Measurements from ENCODE around the gene EFCAB5. TPM values are rescaled to one million over a fixed set of nuclear protein-coding genes. Genes with fewer than 3 reads are reported as not detected.

Gene EFCAB5
- total and polyA plus RNA-seq, 2 experiments from 2014 or later: 0.68 TPM; not detected in 1

DNA sequence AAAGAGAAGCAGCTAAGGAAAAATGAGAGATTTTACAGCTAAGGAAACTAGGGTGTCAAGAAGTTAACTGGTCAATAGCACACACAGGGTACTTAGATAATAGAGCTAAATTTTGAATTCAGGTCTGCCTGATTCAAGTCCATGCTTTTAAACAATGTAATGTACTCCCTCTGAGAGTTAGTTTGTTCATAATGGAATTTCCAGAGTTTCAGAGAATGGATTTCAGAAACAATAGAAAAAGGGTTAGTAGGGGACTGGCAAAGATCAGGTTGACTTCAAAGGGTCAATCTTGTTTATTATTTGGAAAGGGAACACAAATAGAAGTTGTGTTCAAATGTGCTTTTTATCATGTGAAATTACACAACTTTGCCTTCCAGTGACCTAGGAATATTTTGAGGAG, 193.1 kb downstream of the EFCAB5 start (continued):
- TF ChIP-seq, protein P1, sequence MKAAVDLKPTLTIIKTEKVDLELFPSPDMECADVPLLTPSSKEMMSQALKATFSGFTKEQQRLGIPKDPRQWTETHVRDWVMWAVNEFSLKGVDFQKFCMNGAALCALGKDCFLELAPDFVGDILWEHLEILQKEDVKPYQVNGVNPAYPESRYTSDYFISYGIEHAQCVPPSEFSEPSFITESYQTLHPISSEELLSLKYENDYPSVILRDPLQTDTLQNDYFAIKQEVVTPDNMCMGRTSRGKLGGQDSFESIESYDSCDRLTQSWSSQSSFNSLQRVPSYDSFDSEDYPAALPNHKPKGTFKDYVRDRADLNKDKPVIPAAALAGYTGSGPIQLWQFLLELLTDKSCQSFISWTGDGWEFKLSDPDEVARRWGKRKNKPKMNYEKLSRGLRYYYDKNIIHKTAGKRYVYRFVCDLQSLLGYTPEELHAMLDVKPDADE (IDR thresholded peaks at IDR 0.05): no peak

DNA sequence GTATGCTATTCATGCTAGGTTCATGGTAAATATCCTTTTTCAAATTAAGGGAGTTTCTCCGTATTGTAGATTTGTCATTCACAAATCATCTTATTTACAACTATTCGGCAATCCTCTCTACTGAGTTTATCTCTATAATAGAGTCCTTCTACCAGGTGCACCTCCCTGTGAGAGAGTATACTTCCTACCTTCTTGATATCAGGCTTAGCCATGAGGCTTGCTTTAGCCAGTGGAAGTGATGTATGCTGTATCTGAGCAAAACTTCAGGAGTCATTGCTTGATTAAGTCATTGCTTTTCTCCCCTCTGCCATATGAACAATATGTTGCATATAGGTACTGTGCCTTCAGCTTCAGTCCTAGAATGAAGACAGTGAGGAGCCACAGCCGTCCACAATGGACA, 195.7 kb downstream of the EFCAB5 start:
- H3K79me2 ChIP-seq (replicated peaks; ENCODE audit: insufficient read depth): peaks cover 79% of the 10 kb centered on the region
- H3K27me3 ChIP-seq (ENCODE audit: insufficient read depth): no peaks in the 10 kb centered on the region
- Mint-ChIP-seq H3K27ac (no peak overlapping the region), H3K9me3 (no peaks in the 10 kb centered on the region), H3K27me3 (ENCODE audit: insufficient read depth, low read depth, poor library complexity) (peaks cover 5% of the 10 kb centered on the region), H3K36me3 (ENCODE audit: low read depth) (peaks cover 42% of the 10 kb centered on the region), H3K4me3 (no peak overlapping the region), H3K4me1 (peaks cover 3% of the 10 kb centered on the region)
- no peak overlapping the region for H2AFZ ChIP-seq
- no peak overlapping the region for H3K4me2 ChIP-seq
- no peak overlapping the region for H3K27ac ChIP-seq (ENCODE audit: low read depth)
- no peaks in the 10 kb centered on the region; the same call in 1 of the 2 replicates for H3K36me3 ChIP-seq (ENCODE audit: insufficient read depth)
- no peaks in the 10 kb centered on the region for H3F3A ChIP-seq (replicated peaks; ENCODE audit: low read depth)
- DNase-seq (ENCODE audit: low spot score) (no peak), ATAC-seq (no peak)
- H3K4me1 ChIP-seq (ENCODE audit: insufficient read depth): no peaks in the 10 kb centered on the region
- no peak overlapping the region for H3K4me3 ChIP-seq
- no peaks in the 10 kb centered on the region for H3K9me2 ChIP-seq (ENCODE audit: insufficient read depth)
- peaks cover 3% of the 10 kb centered on the region; the same call in 1 of the 2 replicates for H4K20me1 ChIP-seq (replicated peaks; ENCODE audit: insufficient read depth)
- TF ChIP-seq STAT1 (IDR thresholded peaks at IDR 0.05; ENCODE audit: unreplicated experiment): no peak
- no peak for TF ChIP-seq POLR2AphosphoS5 (IDR thresholded peaks at IDR 0.05; ENCODE audit: low read depth)
- TF ChIP-seq, protein P2, sequence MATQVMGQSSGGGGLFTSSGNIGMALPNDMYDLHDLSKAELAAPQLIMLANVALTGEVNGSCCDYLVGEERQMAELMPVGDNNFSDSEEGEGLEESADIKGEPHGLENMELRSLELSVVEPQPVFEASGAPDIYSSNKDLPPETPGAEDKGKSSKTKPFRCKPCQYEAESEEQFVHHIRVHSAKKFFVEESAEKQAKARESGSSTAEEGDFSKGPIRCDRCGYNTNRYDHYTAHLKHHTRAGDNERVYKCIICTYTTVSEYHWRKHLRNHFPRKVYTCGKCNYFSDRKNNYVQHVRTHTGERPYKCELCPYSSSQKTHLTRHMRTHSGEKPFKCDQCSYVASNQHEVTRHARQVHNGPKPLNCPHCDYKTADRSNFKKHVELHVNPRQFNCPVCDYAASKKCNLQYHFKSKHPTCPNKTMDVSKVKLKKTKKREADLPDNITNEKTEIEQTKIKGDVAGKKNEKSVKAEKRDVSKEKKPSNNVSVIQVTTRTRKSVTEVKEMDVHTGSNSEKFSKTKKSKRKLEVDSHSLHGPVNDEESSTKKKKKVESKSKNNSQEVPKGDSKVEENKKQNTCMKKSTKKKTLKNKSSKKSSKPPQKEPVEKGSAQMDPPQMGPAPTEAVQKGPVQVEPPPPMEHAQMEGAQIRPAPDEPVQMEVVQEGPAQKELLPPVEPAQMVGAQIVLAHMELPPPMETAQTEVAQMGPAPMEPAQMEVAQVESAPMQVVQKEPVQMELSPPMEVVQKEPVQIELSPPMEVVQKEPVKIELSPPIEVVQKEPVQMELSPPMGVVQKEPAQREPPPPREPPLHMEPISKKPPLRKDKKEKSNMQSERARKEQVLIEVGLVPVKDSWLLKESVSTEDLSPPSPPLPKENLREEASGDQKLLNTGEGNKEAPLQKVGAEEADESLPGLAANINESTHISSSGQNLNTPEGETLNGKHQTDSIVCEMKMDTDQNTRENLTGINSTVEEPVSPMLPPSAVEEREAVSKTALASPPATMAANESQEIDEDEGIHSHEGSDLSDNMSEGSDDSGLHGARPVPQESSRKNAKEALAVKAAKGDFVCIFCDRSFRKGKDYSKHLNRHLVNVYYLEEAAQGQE (IDR thresholded peaks at IDR 0.05; ENCODE audit: unreplicated experiment): no peak
- TF ChIP-seq JUNB (IDR thresholded peaks at IDR 0.05; ENCODE audit: unreplicated experiment): no peak
- TF ChIP-seq, protein P3, sequence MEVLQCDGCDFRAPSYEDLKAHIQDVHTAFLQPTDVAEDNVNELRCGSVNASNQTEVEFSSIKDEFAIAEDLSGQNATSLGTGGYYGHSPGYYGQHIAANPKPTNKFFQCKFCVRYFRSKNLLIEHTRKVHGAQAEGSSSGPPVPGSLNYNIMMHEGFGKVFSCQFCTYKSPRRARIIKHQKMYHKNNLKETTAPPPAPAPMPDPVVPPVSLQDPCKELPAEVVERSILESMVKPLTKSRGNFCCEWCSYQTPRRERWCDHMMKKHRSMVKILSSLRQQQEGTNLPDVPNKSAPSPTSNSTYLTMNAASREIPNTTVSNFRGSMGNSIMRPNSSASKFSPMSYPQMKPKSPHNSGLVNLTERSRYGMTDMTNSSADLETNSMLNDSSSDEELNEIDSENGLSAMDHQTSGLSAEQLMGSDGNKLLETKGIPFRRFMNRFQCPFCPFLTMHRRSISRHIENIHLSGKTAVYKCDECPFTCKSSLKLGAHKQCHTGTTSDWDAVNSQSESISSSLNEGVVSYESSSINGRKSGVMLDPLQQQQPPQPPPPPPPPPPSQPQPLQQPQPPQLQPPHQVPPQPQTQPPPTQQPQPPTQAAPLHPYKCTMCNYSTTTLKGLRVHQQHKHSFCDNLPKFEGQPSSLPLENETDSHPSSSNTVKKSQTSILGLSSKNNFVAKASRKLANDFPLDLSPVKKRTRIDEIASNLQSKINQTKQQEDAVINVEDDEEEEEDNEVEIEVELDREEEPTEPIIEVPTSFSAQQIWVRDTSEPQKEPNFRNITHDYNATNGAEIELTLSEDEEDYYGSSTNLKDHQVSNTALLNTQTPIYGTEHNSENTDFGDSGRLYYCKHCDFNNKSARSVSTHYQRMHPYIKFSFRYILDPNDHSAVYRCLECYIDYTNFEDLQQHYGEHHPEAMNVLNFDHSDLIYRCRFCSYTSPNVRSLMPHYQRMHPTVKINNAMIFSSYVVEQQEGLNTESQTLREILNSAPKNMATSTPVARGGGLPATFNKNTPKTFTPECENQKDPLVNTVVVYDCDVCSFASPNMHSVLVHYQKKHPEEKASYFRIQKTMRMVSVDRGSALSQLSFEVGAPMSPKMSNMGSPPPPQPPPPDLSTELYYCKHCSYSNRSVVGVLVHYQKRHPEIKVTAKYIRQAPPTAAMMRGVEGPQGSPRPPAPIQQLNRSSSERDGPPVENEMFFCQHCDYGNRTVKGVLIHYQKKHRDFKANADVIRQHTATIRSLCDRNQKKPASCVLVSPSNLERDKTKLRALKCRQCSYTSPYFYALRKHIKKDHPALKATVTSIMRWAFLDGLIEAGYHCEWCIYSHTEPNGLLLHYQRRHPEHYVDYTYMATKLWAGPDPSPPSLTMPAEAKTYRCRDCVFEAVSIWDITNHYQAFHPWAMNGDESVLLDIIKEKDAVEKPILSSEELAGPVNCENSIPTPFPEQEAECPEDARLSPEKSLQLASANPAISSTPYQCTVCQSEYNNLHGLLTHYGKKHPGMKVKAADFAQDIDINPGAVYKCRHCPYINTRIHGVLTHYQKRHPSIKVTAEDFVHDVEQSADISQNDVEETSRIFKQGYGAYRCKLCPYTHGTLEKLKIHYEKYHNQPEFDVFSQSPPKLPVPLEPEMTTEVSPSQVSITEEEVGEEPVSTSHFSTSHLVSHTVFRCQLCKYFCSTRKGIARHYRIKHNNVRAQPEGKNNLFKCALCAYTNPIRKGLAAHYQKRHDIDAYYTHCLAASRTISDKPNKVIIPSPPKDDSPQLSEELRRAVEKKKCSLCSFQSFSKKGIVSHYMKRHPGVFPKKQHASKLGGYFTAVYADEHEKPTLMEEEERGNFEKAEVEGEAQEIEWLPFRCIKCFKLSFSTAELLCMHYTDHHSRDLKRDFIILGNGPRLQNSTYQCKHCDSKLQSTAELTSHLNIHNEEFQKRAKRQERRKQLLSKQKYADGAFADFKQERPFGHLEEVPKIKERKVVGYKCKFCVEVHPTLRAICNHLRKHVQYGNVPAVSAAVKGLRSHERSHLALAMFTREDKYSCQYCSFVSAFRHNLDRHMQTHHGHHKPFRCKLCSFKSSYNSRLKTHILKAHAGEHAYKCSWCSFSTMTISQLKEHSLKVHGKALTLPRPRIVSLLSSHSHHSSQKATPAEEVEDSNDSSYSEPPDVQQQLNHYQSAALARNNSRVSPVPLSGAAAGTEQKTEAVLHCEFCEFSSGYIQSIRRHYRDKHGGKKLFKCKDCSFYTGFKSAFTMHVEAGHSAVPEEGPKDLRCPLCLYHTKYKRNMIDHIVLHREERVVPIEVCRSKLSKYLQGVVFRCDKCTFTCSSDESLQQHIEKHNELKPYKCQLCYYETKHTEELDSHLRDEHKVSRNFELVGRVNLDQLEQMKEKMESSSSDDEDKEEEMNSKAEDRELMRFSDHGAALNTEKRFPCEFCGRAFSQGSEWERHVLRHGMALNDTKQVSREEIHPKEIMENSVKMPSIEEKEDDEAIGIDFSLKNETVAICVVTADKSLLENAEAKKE (CRISPR knock-in tag; IDR thresholded peaks at IDR 0.05): no peak
- TF ChIP-seq CREB1 (CRISPR knock-in tag; IDR thresholded peaks at IDR 0.05; ENCODE audit: low read depth): no peak
- TF ChIP-seq NANOG (IDR thresholded peaks at IDR 0.05; ENCODE audit: borderline replicate concordance): no peak
- no peak for TF ChIP-seq EZH2phosphoT487 (IDR thresholded peaks at IDR 0.05; ENCODE audit: unreplicated experiment)
- TF ChIP-seq ZNF114 (CRISPR knock-in tag; IDR thresholded peaks at IDR 0.05): no peak
- TF ChIP-seq, protein P4, sequence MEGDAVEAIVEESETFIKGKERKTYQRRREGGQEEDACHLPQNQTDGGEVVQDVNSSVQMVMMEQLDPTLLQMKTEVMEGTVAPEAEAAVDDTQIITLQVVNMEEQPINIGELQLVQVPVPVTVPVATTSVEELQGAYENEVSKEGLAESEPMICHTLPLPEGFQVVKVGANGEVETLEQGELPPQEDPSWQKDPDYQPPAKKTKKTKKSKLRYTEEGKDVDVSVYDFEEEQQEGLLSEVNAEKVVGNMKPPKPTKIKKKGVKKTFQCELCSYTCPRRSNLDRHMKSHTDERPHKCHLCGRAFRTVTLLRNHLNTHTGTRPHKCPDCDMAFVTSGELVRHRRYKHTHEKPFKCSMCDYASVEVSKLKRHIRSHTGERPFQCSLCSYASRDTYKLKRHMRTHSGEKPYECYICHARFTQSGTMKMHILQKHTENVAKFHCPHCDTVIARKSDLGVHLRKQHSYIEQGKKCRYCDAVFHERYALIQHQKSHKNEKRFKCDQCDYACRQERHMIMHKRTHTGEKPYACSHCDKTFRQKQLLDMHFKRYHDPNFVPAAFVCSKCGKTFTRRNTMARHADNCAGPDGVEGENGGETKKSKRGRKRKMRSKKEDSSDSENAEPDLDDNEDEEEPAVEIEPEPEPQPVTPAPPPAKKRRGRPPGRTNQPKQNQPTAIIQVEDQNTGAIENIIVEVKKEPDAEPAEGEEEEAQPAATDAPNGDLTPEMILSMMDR (conservative IDR thresholded peaks at IDR 0.05; ENCODE audit: low read depth in 2 of 2): no peak
- TF ChIP-seq EZH2 (IDR thresholded peaks at IDR 0.05; ENCODE audit: low read depth, unreplicated experiment): no peak
- TF ChIP-seq, protein P1 (IDR thresholded peaks at IDR 0.05): no peak

All from GM23338 (cell line).